GM11168 (cell line): ENCODE data around the gene ZNF546.
"Not testable (repeated sequence)": the region's sequence is repeated elsewhere in the genome, so short reads cannot be mapped to it uniquely, and the experiment has no call there.

ENCODE experiments used
- in situ Hi-C: fragments of 300-500 bp; cut with MboI; formaldehyde crosslinking; loops from one replicate; pipeline ENCODE4 v1.12.0; 2022; ENCODE audit warnings: low sequenced_read_pairs; ENCODE audit not compliant: unreplicated experiment

ZNF546 gene

DNA sequence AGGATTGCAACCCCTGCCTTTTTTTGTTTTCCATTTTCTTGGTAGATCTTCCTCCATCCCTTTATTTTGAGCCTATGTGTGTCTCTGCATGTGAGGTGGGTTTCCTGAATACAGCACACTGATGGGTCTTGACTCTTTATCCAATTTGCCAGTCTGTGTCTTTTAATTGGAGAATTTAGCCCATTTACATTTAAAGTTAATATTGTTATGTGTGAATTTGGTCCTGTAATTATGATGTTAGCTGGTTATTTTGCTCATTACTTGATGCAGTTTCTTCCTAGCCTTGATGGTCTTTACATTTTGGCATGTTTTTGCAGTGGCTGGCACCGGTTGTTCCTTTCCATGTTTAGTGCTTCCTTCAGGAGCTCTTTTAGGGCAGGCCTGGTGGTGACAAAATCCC is 44.9 kb downstream of the ZNF546 start:
- in situ Hi-C loops, result not testable (repeated sequence)

DNA sequence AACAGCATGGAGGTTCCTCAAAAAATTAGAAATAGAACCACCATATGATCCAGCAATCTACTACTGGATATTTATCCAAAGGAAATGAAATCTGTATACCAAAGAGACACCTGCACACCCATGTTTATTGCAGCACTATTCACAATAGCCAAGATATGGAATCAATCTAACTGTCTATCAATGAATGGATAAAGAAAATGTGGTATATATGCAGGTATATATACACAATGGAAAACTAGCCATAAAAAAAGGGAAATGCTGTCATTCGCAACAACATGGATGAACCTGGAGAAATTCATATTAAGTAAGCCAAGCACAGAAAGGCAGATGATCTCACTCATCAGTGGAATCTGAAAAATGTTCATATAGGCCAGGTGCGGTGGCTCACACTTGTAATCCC is 56.6 kb downstream of the ZNF546 start:
- in situ Hi-C loops, result no loop called here

DNA sequence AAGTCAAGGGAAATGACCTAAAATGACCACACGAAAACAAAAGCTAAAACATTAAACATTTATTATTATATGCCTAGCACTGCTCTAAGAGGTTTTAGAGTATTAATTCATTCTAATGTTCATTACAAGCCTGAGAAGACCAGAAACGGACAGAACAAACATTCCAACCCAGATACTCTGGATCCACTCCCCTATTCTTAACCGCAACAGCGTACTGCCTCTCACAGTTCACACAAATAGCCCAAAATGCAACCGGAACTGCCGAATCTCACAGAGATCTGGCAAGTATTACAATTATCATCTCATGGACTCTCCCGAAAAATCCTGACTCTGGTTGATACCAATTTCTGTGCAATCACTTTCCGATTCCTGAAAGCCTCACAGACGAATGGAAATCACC is 57.8 kb downstream of the ZNF546 start:
- in situ Hi-C loops, result no loop called here

DNA sequence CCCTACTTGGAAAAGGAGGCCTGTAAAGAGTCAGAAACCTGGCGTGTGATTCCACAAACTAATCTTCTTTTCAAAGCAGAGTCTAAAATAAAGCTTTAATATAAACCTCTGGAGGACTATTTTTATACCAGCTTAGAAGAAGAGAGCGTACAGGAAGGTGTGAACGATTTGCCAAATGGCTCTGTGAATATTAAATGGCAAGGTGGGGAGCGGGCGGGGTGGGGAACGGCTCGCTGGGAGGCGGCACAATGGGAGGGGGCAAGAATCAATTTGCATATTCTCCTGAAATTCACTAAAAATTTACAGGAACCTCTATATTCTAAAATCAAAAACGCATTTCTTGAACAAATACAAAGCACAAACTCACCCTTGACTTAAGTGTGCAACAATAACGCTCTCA is 58.2 kb downstream of the ZNF546 start:
- in situ Hi-C loops, result no loop called here

DNA sequence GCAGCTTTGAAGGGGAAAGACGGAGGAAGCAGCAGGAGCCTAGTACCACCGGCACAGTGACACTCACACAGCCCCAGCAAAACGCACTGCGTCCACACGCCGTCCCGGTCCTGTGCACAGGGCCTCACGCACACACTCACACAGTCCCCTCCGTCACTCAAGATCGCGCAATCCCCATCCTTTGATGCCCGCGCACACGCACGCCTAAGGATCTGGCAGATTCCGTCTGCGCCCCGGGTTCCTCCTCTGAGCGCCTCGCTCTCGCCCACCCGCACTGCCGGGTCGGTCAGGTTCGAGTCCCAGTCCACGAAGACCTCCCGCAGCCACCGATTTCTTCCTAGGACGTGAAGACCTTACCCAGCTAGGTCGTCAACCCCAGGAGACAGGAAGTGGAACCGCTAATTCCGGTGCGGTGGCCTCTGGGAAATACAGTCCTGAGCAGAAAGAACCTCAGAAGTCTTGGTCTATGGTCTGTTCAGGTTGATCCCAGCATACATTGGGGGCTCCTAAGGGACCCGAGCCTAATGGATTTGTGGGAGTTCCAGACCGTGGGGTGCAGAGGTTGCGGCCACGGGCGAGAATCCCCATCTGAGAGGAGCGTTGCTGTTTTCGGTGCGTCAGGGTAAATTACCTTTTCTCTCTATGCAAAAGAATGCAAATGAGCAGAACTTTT is 59.1 kb downstream of the ZNF546 start, which contains the start of gene ZNF780B:
Gene ZNF780B, minus strand, starts transcription at position 400 of the 673 bp plus-strand sequence. CDS start 5,899 bp downstream, outside the sequence.
- in situ Hi-C loops, result no loop called here

DNA sequence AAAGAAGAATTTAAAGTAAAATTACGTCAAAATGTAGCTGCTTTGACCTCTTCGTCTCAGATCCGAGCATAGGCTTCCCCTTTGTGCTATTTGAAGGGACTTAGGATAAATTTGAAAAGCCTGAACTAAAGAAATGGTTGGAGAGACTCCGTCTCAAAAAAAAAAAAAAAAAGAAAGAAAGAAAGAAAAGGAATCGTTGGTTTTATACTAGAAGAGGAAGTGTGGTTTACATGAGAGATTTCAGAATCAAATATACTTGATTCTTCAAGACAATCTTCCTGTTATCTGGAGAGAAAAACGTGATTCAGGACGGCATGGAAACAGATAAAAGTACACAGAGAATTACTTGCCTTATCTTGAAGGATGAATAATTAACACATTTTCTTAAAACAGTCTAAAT is 59.6 kb downstream of the ZNF546 start:
- in situ Hi-C loops, result no loop called here

DNA sequence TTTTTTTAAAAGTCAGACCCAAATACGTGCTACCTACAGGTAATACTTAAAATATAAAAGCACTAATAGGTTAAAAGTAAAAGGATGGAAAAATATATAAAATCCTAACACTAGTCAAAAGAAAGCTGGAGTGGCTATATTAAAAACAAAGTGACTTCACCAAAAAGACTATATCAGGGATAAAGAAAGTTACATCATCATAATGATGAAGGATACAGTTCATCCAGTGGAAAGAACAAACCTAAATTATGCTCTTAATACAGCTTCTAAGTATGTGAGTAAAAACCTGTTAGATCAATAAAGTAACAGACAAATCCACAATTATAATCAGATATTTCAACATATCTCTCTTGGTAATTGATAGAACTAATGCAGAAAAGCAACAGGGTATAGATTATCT is 60.3 kb downstream of the ZNF546 start:
- in situ Hi-C loops, result no loop called here

DNA sequence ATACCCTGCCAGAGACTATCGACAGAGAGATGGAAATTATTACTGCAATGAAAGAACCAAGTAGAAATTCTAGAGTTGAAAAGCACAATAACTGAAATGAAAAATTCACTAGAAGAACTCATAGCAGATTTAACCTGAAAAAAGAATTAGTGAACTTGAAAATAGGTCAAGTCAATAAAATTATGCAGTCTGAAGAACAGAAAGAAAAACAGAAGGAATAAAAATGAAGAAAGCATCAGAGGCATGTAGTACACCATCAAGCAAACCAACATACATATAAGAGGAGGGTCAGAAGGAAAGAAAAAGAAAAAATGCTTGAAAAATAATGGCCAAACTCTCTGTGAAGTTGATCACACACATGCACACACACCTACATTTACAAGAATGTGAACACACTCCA is 62.8 kb downstream of the ZNF546 start:
- in situ Hi-C loops, result no loop called here

DNA sequence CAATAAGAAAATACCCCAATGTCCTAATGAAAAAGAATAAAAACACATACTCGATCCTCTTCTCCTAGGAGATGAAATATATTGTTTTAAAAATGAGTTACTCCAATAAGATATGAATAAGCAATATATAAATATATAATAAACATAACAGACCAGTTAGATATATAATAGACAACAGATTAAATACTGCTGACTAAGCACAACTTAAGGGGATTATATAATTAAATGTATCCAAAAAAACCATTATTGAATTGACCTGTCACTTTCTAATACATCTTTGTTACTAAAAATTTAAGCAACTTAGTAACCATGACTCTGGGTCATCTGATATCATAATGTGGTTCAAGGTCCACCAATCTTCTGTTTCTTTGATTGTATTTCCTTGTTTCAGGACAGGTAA is 73.2 kb downstream of the ZNF546 start:
- in situ Hi-C loops, result no loop called here
